Inferior parietal cortex (tissue), 1 donor: ENCODE results near the gene PPM1F.
A peak's percentile ranks its signal among the peaks of the same experiment; 100 is the strongest.

Source experiments
- DNase-seq: peaks from one replicate; pipeline ENCODE4 v3.0.0-alpha.2; 2016; ENCODE audit errors: extremely low spot score

The PPM1F gene

DNA sequence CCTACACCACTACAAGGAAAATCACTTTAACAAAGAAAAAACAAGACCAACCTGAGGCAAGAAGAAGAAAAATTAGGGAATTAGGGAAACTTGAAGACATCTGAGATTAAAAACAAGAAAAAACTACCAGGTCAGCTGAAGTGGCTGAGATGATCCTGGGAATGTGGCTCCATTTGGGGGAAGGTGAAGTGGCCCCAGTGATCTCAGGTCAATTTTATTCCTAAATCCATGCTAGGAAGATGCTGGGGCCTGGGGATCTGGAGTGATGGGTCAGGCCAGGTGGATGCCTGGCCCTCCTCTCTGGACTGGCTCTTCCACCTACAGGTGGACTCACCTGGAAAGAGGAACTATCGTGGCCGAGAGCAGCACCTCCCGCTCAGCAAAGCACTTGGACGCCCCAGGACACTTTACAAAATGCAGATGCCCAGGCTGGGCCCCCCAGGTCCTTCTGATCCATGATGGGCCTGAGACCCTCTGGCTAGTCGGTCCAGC, 23.3 kb upstream of the PPM1F start:
- no peak for DNase-seq

DNA sequence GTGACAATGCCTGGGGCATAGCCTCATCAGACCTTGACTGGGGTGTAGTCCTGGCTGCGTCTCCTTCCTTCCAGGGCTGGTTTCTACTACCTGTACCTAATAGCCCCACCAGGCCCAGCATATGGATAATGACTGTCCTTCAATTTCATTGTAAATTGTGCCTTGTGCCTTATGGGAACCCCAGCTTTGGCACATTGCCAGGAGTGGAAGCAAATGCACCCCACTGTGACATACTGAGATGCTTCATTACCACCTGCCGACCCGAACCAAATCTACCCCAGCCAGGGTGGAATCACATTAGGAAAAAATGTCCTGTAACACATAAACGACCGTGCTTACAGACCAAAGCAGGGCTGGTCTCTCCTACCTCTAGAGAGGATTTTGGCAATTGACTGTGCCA, 22.6 kb upstream of the PPM1F start:
- DNase-seq, result no peak

GRCh38 chr22:21974058-21974649, 21.5 kb upstream of the PPM1F start:
- no peak for DNase-seq

GRCh38 chr22:21972806-21973205, 20.2 kb upstream of the PPM1F start:
- no peak for DNase-seq

DNA sequence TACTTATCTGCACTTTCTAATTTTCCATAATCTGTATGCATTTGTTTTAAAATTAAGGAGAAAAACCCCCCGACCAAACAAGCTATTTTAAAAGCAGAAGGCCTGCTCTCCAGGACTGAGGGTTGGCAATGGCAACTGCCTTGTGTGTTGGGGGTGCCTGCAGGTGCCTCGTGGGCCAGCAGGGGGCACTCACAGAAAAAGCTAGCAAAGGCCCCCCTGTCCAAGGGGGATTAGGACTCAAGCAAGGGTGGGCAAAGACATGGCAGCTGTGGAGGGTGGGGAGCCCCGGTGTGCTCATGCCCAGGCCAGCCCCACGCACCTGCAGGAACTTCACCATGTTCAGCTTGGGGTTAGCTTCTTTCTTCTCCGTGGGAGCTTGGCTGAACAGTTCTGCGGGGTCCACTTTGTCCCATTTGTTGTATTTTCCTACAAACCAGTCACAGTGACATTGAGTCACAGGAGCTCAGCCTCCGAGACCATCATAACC, 19.7 kb upstream of the PPM1F start:
- peak; percentile 25 for DNase-seq

DNA sequence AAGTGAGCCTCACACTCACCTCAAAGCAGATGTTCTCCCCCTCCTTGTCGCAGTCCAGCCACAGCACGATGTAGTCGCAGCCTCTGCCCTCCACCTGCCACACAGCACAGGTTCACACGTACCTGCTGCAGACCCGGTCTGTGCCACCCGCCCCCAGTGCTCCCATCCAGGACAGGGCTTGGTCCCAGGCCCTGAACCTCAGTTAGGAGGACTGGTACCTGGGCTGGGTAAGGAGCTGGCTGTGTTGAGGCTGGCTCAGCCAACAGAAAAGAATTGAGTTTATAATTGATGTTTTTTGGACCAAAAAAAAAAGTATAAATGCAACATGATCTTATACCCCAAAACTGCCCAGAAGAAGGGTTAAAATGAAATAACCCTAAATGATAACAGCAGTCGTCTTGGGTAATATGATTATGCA, 19.2 kb upstream of the PPM1F start:
- DNase-seq, result no peak

GRCh38 chr22:21970800-21971617, 18.4 kb upstream of the PPM1F start:
- DNase-seq, result no peak

- DNase-seq, result no peak
Measured at GRCh38 chr22:21970037-21970799, 17.6 kb upstream of the PPM1F start.

GRCh38 chr22:21968452-21969129, 15.9 kb upstream of the PPM1F start:
- DNase-seq, result no peak

DNA sequence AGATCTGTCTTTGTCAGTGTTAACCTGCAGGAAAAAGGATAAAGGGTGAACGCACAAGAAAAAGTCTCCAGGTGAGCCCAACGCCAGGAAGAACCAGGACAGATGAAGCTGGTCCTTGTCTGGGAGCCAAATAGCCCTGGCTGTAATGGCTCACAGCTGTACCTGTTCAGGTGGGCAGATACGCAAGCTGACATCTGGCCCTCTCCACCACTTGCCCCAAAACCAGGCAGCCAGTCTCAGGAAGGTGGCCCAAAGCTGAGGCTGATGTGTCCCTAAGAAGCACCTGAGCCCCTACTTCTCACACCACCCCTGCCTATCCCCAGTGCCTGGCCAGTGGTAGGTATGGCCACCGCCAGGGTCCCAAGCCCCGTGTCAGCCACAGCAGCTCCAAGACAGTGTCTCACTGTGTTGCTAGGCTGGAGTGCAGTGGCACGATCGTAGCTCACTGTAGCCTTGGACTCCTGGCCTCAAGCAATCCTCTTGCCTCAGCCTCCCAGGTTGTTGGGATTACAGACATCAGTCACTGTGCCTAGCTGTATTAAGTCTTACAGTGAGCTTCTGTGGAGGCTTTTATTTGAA, 15.1 kb upstream of the PPM1F start:
- no peak for DNase-seq

DNA sequence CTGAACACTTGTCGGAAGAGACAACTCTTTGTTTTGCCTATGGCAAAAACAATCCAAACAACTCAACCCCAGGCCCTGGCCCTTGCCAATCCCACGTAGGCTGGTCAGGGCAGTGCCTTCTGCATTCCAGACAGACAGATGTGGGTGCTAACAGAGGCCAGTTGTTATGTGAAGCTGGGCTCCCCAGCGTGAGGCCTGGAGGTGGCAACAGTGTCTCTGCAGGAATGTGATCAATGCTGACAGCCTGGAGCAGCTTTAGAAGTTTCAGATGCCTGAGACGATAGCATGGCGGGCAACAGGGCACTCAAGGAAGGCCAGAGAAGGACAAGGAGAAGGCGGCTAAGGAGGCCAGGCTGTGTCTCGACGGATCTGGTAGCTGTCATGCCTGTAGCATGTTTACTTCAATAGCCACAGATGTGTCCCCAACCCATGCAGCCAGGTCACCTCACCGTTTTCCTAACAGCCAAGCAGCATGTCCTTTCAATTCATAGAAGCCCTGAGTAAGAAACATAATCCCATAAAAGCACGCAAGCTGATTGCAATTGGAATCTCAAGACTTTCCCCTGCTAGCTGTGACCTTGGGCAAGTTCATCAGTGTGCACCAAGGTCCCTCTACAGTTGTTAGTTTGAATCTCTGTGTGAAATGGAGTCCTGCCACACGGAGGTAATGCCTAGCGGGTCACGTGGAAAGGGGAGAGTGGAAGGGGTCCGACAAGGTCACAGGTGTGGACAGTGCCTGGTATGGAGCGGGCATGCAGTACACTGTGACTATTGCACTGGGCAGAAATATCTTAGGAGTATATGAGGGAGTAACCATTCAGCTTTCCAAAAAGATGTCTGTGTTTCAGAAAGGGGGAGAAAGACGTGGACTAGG, 14.2 kb upstream of the PPM1F start:
- no peak for DNase-seq

DNA sequence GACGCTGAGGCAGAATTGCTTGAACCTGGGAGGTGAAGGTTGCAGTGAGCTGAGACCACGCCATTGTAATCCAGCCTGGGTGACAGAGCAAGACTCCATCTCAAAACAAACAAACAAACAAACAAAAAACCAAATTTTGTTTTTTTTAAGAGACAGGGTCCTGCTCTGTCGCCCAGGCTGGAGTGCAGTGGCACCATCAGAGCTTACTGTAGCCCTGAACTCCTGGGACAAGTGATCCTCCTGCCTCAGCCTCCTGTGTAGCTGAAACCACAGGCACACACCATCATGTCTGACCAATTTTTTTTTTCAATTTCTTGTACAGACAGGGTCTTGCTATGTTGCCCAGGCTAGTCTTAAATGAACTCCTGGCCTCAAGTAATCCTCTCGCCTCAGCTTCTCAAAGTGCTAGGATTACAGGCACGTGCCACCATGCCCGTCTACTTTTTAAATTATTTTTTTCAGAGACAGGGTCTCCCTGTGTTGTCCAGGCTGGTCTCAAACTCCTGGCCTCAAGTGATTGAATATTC, 13.2 kb upstream of the PPM1F start:
- no peak for DNase-seq

DNA sequence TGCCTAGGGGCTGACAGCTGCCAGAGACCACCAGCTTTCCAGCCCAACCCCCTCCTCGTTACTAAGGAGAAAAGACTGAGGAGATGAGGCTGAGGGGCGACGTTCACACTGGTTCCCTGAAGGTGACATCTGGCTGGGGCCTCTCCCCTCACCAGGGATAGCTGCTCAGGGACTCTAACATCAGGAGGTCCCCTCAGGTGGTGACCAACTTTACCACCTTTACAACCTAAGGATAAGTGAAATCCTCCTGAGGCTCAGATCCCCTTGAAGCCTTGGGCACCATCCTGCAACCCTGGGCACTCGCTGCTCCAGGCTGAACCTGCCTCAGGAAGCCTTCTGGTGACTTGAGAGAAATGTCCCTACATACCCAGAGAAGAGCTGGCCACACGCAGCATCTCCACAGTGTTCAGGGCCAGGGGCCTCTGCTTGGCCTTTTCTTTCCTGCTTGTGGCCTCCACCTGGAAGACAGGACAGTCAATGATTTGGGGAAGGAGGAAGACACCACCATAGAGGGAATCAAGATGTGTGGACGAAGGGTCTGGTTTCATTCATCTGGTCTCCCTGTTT, 12.4 kb upstream of the PPM1F start:
- no peak for DNase-seq

GRCh38 chr22:21964234-21964633, 11.6 kb upstream of the PPM1F start:
- no peak for DNase-seq

- DNase-seq, result no peak
Measured at GRCh38 chr22:21963790-21964211, 11.2 kb upstream of the PPM1F start.

GRCh38 chr22:21963286-21963685, 10.6 kb upstream of the PPM1F start:
- DNase-seq, result no peak

DNA sequence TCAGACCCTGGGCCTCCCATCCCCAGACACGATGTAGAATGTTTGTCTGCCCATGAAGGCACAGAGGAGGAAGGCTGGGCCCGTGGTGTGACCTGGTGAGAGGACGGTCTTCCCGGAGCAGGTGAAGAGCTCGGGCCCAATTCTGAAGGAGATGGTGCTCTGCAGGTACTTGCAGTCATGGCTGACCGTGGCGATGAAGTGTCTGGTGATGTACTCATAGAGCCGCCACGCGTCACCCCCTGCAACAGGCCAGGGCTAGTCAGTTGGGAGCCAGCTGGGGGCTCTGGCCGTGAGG, 10.0 kb upstream of the PPM1F start:
- DNase-seq, result no peak

DNA sequence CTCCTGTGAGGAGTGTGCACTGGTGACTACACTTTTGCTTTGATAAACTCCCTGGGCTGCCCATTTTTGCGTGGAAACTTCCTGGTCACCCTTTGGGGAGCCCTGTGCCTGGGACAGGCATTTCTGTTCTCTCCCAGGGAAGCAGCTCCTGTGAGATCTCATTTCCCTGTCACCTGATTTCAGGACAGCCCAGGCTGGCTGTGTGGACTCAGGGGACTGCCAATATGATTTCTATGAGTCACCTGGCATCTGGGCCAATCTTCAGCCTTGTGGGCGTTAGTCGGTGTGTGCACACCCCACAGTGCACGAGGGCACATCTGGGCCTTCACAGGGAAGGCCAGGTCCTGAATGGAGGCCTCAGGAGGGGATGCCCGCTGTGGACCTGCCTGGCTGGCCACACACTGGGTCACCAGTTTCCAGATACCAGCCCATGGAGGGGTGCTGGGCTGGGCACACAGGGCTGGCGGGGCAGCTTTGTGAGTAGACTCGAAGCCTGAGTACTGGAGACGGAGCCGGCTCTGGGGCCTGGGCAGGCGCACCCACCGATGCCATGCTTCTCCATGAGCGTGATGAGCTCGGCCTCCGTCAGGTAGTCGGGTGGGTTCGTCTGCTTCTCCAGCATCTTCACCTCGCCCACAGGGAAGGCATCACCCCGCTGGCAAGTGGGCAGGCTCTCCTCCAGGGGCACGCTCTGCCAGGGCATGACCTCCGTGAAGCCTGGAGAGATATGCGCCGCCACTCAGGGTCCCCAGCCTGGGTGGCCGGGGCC, 9.4 kb upstream of the PPM1F start:
- no peak for DNase-seq

DNA sequence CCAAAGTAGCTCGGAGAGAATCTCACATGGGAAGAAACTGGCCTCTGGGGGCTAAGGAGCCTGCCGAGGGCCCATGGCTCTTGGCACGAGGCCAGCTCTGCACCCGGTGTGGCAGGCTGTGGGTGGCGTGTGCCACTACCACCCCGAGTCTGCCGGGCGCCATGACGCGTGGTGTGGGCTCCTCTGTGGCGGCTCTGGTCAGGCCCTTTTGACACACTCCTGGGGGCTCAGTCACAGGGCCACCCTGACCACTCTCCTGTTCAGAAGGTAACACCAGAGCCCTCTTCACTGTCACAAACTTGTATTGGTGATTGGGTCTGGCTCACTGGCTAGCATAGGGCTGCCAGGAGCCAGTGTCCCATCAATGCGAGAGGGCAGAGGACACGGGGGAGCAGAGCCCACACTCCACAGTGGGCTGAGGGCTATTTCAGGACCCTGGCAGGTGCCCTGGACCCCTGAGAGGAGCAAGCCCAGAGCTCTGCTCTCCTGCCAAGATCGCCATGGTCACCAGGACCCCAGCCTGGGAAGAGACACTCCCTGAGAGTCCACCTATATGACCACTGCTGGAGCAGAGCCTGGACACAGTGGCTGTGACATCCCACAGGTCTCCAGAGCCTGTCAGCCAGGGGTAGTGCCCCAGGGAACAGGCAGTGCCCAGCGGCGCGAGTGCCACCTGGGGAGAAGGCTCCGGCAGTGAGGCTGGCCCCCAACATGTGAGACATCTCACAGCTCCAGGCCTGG, 8.6 kb upstream of the PPM1F start:
- DNase-seq, result no peak
